H9 (cell line): ENCODE data around the gene DNM2. TPM values are rescaled to one million over a fixed set of nuclear protein-coding genes. Genes with fewer than 3 reads are reported as not detected.

ENCODE experiments used
- DNase-seq: peaks from one replicate; pipeline ENCODE4 v3.0.0-alpha.2; 2017
- H2AFZ ChIP-seq: one replicate; pipeline ENCODE4 v1.6.1; 2013; ENCODE audit warnings: mild to moderate bottlenecking, low read length, control low read depth, moderate library complexity
- H2AK5ac ChIP-seq: 2 replicates; pipeline ENCODE4 v1.6.1; 2013; ENCODE audit warnings: low read length, control low read depth, mixed read lengths; ENCODE audit not compliant: insufficient read length
- H2BK120ac ChIP-seq: one replicate; pipeline ENCODE4 v1.6.1; 2013; ENCODE audit warnings: low read depth, mild to moderate bottlenecking, low read length, control low read depth, inconsistent platforms; ENCODE audit not compliant: poor library complexity, severe bottlenecking
- H2BK12ac ChIP-seq: 2 replicates; pipeline ENCODE4 v1.6.1; 2013; ENCODE audit warnings: low read length, control low read depth, mixed read lengths, low read depth; ENCODE audit not compliant: insufficient read length
- H2BK15ac ChIP-seq: 2 replicates; pipeline ENCODE4 v1.6.1; 2013; ENCODE audit warnings: low read depth, low read length, control low read depth
- H2BK20ac ChIP-seq: one replicate; pipeline ENCODE4 v1.6.1; 2013; ENCODE audit warnings: low read depth, mild to moderate bottlenecking, low read length, control low read depth, inconsistent platforms; ENCODE audit not compliant: poor library complexity, severe bottlenecking
- H2BK5ac ChIP-seq: 2 replicates; pipeline ENCODE4 v1.6.1; 2013; ENCODE audit warnings: low read length, control low read depth, mixed read lengths; ENCODE audit not compliant: insufficient read length
- H3K14ac ChIP-seq: 2 replicates; pipeline ENCODE4 v1.6.1; 2013; ENCODE audit warnings: low read length, control low read depth; ENCODE audit not compliant: insufficient read depth
- H3K18ac ChIP-seq: 2 replicates; pipeline ENCODE4 v1.6.1; 2013; ENCODE audit warnings: low read depth, mild to moderate bottlenecking, mixed read lengths, low read length, control low read depth; ENCODE audit not compliant: insufficient read length
- H3K23ac ChIP-seq: 2 replicates; pipeline ENCODE4 v1.6.1; 2013; ENCODE audit warnings: low read length, control low read depth, mixed read lengths, low read depth; ENCODE audit not compliant: insufficient read length
- H3K23me2 ChIP-seq: 2 replicates; pipeline ENCODE4 v1.6.1; 2013; ENCODE audit warnings: low read depth, mild to moderate bottlenecking, mixed read lengths, low read length, control low read depth; ENCODE audit not compliant: insufficient read length, poor library complexity, severe bottlenecking
- H3K27ac ChIP-seq: 2 replicates; pipeline ENCODE4 v1.5.1; 2013; ENCODE audit warnings: low read length, control low read depth, mixed read lengths, low read depth; ENCODE audit not compliant: insufficient read length
- H3K27me3 ChIP-seq: 2 replicates; pipeline ENCODE4 v1.6.1; 2013; ENCODE audit warnings: low read length, control low read depth, inconsistent platforms; ENCODE audit not compliant: insufficient read depth
- H3K4ac ChIP-seq: 2 replicates; pipeline ENCODE4 v1.6.1; 2013; ENCODE audit warnings: low read depth, mild to moderate bottlenecking, control low read depth, inconsistent platforms, low read length, moderate library complexity
- H3K4me1 ChIP-seq: 2 replicates; pipeline ENCODE4 v1.6.1; 2013; ENCODE audit warnings: low read length, control low read depth, inconsistent platforms; ENCODE audit not compliant: insufficient read depth
- H3K4me2 ChIP-seq: 2 replicates; pipeline ENCODE4 v1.6.1; 2013; ENCODE audit warnings: low read length, control low read depth, mixed read lengths; ENCODE audit not compliant: insufficient read length, insufficient read depth
- H3K56ac ChIP-seq: 2 replicates; pipeline ENCODE4 v1.6.1; 2013; ENCODE audit warnings: low read depth, mild to moderate bottlenecking, mixed read lengths, low read length, control low read depth; ENCODE audit not compliant: insufficient read length
- H3K79me1 ChIP-seq: 2 replicates; pipeline ENCODE4 v1.6.1; 2013; ENCODE audit warnings: low read depth, mild to moderate bottlenecking, moderate library complexity, low read length, control low read depth, inconsistent platforms; ENCODE audit not compliant: insufficient read depth, poor library complexity, severe bottlenecking
- H3K79me2 ChIP-seq: 2 replicates; pipeline ENCODE4 v1.6.1; 2013; ENCODE audit warnings: low read length, control low read depth, inconsistent platforms; ENCODE audit not compliant: insufficient read depth
- H3K9ac ChIP-seq: 2 replicates; pipeline ENCODE4 v1.6.1; 2013; ENCODE audit warnings: low read length, control low read depth, mixed read lengths; ENCODE audit not compliant: insufficient read length; ENCODE audit errors: extremely low read depth
- H3K9me3 ChIP-seq: one replicate; pipeline ENCODE4 v1.6.1; 2013; ENCODE audit warnings: low read depth, low read length, inconsistent platforms; ENCODE audit not compliant: control insufficient read depth
- H3T11ph ChIP-seq: one replicate; pipeline ENCODE4 v1.6.1; 2013; ENCODE audit warnings: mild to moderate bottlenecking, low read length, control low read depth, inconsistent platforms
- H4K20me1 ChIP-seq: one replicate; pipeline ENCODE4 v1.6.1; 2013; ENCODE audit not compliant: control insufficient read depth, insufficient read length, insufficient read depth
- H4K5ac ChIP-seq: 2 replicates; pipeline ENCODE4 v1.6.1; 2013; ENCODE audit warnings: low read depth, mild to moderate bottlenecking, mixed read lengths, low read length, control low read depth; ENCODE audit not compliant: insufficient read length
- H4K8ac ChIP-seq: replicated peaks from 2 replicates; pipeline ENCODE4 v1.6.1; 2013; ENCODE audit warnings: low read length, control low read depth, mixed read lengths, low read depth; ENCODE audit not compliant: insufficient read length
- H4K91ac ChIP-seq: 2 replicates; pipeline ENCODE4 v1.6.1; 2013; ENCODE audit warnings: low read depth, mild to moderate bottlenecking, moderate library complexity, mixed read lengths, low read length, control low read depth; ENCODE audit not compliant: insufficient read length
- H3K27ac Mint-ChIP-seq, 3 experiments: 2 replicates in 2 of 3; 3 replicates in 1 of 3; pipeline ENCODE4 v1.8.0; 2020 to 2021; ENCODE audit warnings: mixed read lengths in 3 of 3, mild to moderate bottlenecking in 1 of 3, moderate library complexity in 1 of 3
- H3K27me3 Mint-ChIP-seq: 2 replicates; pipeline ENCODE4 v1.8.0; 2021; ENCODE audit warnings: low read depth, mild to moderate bottlenecking, moderate library complexity, mixed read lengths
- H3K36me3 Mint-ChIP-seq, 3 experiments: 2 replicates in 2 of 3; 3 replicates in 1 of 3; pipeline ENCODE4 v1.8.0; 2020 to 2021; ENCODE audit warnings: low read depth in 3 of 3, mixed read lengths in 3 of 3; ENCODE audit not compliant: insufficient read depth in 1 of 3
- H3K4me1 Mint-ChIP-seq, 2 experiments: 2 replicates each; pipeline ENCODE4 v1.8.0; 2020; ENCODE audit warnings: mixed read lengths in 2 of 2
- H3K4me3 Mint-ChIP-seq, 2 experiments: 2 replicates in 1 of 2; 3 replicates in 1 of 2; pipeline ENCODE4 v1.8.0; 2020 to 2021; ENCODE audit warnings: mild to moderate bottlenecking in 2 of 2, mixed read lengths in 2 of 2, moderate library complexity in 1 of 2
- H3K9me3 Mint-ChIP-seq, 2 experiments: 2 replicates in 1 of 2; 3 replicates in 1 of 2; pipeline ENCODE4 v1.8.0; 2020; ENCODE audit warnings: mild to moderate bottlenecking in 2 of 2, mixed read lengths in 2 of 2, moderate library complexity in 1 of 2
- CTCF ChIP-seq: fragments of 200-600 bp; sonication (generic); conservative IDR thresholded peaks from 3 replicates; pipeline ENCODE4 v1.8.0; 2021; ENCODE audit warnings: antibody characterized with exemption, mild to moderate bottlenecking
- WGBS: extraction: QIAGEN DNeasy Blood & Tissue Kit; methylation state at CpG from one replicate; pipeline ENCODE4 v1.1.7; 2013; ENCODE audit warnings: missing lambda C conversion rate, low lambda C conversion rate, mixed read lengths; ENCODE audit not compliant: insufficient read length; ENCODE audit errors: extremely low coverage; 5-methylcytosine and 5-hydroxymethylcytosine counted together
- total RNA-seq: library from RNA; stranded (reverse); gene quantifications from 2 replicates; pipeline ENCODE4 v1.2.1, GENCODE V29; 2021

Gene DNM2
- total RNA-seq, 1 experiment from 2014 or later, result 152 TPM

- peaks cover 19 to 52% (median 37%) of the 10 kb centered on the region in 3 experiments; a peak in 5 of 7 replicates for H3K36me3 Mint-ChIP-seq
- no peak overlapping the region for H2BK12ac ChIP-seq
- H4K91ac ChIP-seq, result no peak overlapping the region
- no peak overlapping the region for H3K27ac ChIP-seq
- H3K23me2 ChIP-seq, result no peaks in the 10 kb centered on the region
- H3K9me3 Mint-ChIP-seq, result no peaks in the 10 kb centered on the region
- no peak overlapping the region for H2BK5ac ChIP-seq
- H2AK5ac ChIP-seq, result no peak overlapping the region
- H3K23ac ChIP-seq, result no peak overlapping the region
- H2BK20ac ChIP-seq, result no peak overlapping the region
- H3K18ac ChIP-seq, result no peak overlapping the region
- no peak overlapping the region for H3K4me3 Mint-ChIP-seq
- H3K9me3 ChIP-seq, result no peaks in the 10 kb centered on the region
- no peak overlapping the region for H3K14ac ChIP-seq
- no peak overlapping the region for H2BK15ac ChIP-seq
- no peaks in the 10 kb centered on the region for H3K4me1 ChIP-seq
- no peaks in the 10 kb centered on the region for H3K79me2 ChIP-seq
- H3K4me2 ChIP-seq, result no peak overlapping the region
- no peak overlapping the region for H3T11ph ChIP-seq
- no peak overlapping the region for H3K27ac Mint-ChIP-seq
- no peaks in the 10 kb centered on the region for H4K20me1 ChIP-seq
- H4K8ac ChIP-seq, result no peak overlapping the region
- no peak for TF ChIP-seq CTCF
- H3K27me3 ChIP-seq, result no peaks in the 10 kb centered on the region
- H4K5ac ChIP-seq, result no peak overlapping the region
- no peaks in the 10 kb centered on the region for H3K27me3 Mint-ChIP-seq
- no peak overlapping the region for H3K4ac ChIP-seq
- H3K4me1 Mint-ChIP-seq, result no peaks in the 10 kb centered on the region
- no peak overlapping the region for H2AFZ ChIP-seq
- WGBS, result no CpG with 5 or more reads among the region's 7 CpGs
- H3K79me1 ChIP-seq, result no peaks in the 10 kb centered on the region
- H3K56ac ChIP-seq, result no peak overlapping the region
- no peak for DNase-seq
- no peak overlapping the region for H3K9ac ChIP-seq
- H2BK120ac ChIP-seq, result no peak overlapping the region
Observed at GRCh38 chr19:10826231-10826630, 108.4 kb downstream of the DNM2 start.
